NCI-H774 (cell line): ENCODE data around the gene GABRA4.

ENCODE experiments used
- DNase-seq: peaks from one replicate; lab custom pipeline; 2025; lab: John Stamatoyannopoulos, UW

GABRA4 gene

GRCh38 chr4:46979283-46979682 is 14.1 kb downstream of the GABRA4 start:
- no peak for DNase-seq

GRCh38 chr4:46977245-46977644 is 16.1 kb downstream of the GABRA4 start:
- DNase-seq: no peak

GRCh38 chr4:46975812-46976553 is 17.4 kb downstream of the GABRA4 start:
- no peak for DNase-seq

- DNase-seq: no peak
These were observed 18.4 kb downstream of the GABRA4 start for GRCh38 chr4:46974891-46975543.

GRCh38 chr4:46968847-46969246 is 24.5 kb downstream of the GABRA4 start:
- no peak for DNase-seq

GRCh38 chr4:46967631-46968030 is 25.8 kb downstream of the GABRA4 start:
- DNase-seq: no peak

- DNase-seq: no peak
These were observed 34.5 kb downstream of the GABRA4 start for GRCh38 chr4:46958742-46959488.

GRCh38 chr4:46956451-46956850 is 36.9 kb downstream of the GABRA4 start:
- DNase-seq: no peak

GRCh38 chr4:46955601-46956000 is 37.8 kb downstream of the GABRA4 start:
- no peak for DNase-seq

- no peak for DNase-seq
These were observed 38.7 kb downstream of the GABRA4 start for GRCh38 chr4:46954643-46955042.

GRCh38 chr4:46953564-46953963 is 39.8 kb downstream of the GABRA4 start:
- no peak for DNase-seq

GRCh38 chr4:46952451-46952850 is 40.9 kb downstream of the GABRA4 start:
- DNase-seq: no peak

GRCh38 chr4:46950826-46951225 is 42.6 kb downstream of the GABRA4 start:
- no peak for DNase-seq

GRCh38 chr4:46949822-46950221 is 43.6 kb downstream of the GABRA4 start:
- DNase-seq: no peak

GRCh38 chr4:46947541-46947940 is 45.8 kb downstream of the GABRA4 start:
- DNase-seq: no peak

GRCh38 chr4:46946919-46947536 is 46.4 kb downstream of the GABRA4 start:
- DNase-seq: no peak

GRCh38 chr4:46945062-46945461 is 48.3 kb downstream of the GABRA4 start:
- DNase-seq: no peak

GRCh38 chr4:46944345-46944744 is 49.0 kb downstream of the GABRA4 start:
- no peak for DNase-seq

GRCh38 chr4:46937493-46937892 is 55.9 kb downstream of the GABRA4 start:
- DNase-seq: no peak

- no peak for DNase-seq
These were observed 58.7 kb downstream of the GABRA4 start for GRCh38 chr4:46934726-46935125.

- DNase-seq: no peak
These were observed 59.7 kb downstream of the GABRA4 start for GRCh38 chr4:46933686-46934085.

- DNase-seq: no peak
These were observed 61.4 kb downstream of the GABRA4 start for GRCh38 chr4:46931981-46932380.

GRCh38 chr4:46930891-46931290 is 62.5 kb downstream of the GABRA4 start:
- DNase-seq: no peak
